DND-41 (cell line): ENCODE measurements around the gene SLC22A14.

Experiments
- ATAC-seq: fragments of 200-7000 bp; cut with Tn5 transposase; 3 replicates; pipeline ENCODE4 v1.9.1; 2021; ENCODE audit warnings: low read depth; ENCODE audit not compliant: insufficient read depth
- DNase-seq: peaks from one replicate; pipeline ENCODE4 v3.0.0-alpha.2; 2020
- H2AFZ ChIP-seq: 2 replicates; pipeline ENCODE4 v1.6.0; 2012; ENCODE audit warnings: low read depth, low read length
- H3K27ac ChIP-seq: 2 replicates; pipeline ENCODE4 v1.5.1; 2012; ENCODE audit warnings: low read length, inconsistent platforms
- H3K27me3 ChIP-seq: fragments of 200-600 bp; sonication (generic); 2 replicates; pipeline ENCODE4 v1.6.0; 2012; ENCODE audit warnings: low read length, mild to moderate bottlenecking, inconsistent platforms; ENCODE audit not compliant: insufficient read depth, poor library complexity
- H3K36me3 ChIP-seq: 2 replicates; pipeline ENCODE4 v1.5.1; 2012; ENCODE audit warnings: low read length, inconsistent platforms; ENCODE audit not compliant: insufficient read depth
- H3K4me1 ChIP-seq: 2 replicates; pipeline ENCODE4 v1.5.1; 2012; ENCODE audit warnings: mild to moderate bottlenecking, low read length; ENCODE audit not compliant: insufficient read depth
- H3K4me2 ChIP-seq: 2 replicates; pipeline ENCODE4 v1.6.0; 2012; ENCODE audit warnings: mild to moderate bottlenecking, moderate library complexity, low read length, inconsistent platforms; ENCODE audit not compliant: insufficient read depth
- H3K4me3 ChIP-seq, 2 experiments: fragments of 200-600 bp in 1 of 2; shearing (Covaris generic) in 1 of 2; 2 replicates each; pipeline ENCODE4 v1.5.1; 2012 to 2016; ENCODE audit warnings: inconsistent platforms in 2 of 2, low read length in 2 of 2, mild to moderate bottlenecking in 2 of 2, low read depth in 1 of 2, moderate library complexity in 1 of 2
- H3K79me2 ChIP-seq: 2 replicates; pipeline ENCODE4 v1.6.0; 2012; ENCODE audit warnings: low read length, inconsistent platforms; ENCODE audit not compliant: insufficient read depth
- H3K9ac ChIP-seq: 2 replicates; pipeline ENCODE4 v1.6.0; 2012; ENCODE audit warnings: low read depth, mild to moderate bottlenecking, inconsistent platforms, low read length, moderate library complexity
- H3K9me3 ChIP-seq: 2 replicates; pipeline ENCODE4 v1.5.1; 2012; ENCODE audit warnings: low read length, moderate library complexity, mild to moderate bottlenecking, inconsistent platforms; ENCODE audit not compliant: insufficient read depth, severe bottlenecking
- H4K20me1 ChIP-seq: 2 replicates; pipeline ENCODE4 v1.6.0; 2012; ENCODE audit warnings: low read length; ENCODE audit not compliant: insufficient read depth
- EZH2 ChIP-seq: IDR thresholded peaks from 3 replicates; pipeline ENCODE4 v1.6.1; 2012; ENCODE audit warnings: borderline replicate concordance, low read depth, mild to moderate bottlenecking, moderate library complexity, low read length, inconsistent platforms; ENCODE audit not compliant: severe bottlenecking
- TF ChIP-seq, protein P1 (sequence below): IDR thresholded peaks from 2 replicates; pipeline ENCODE4 v1.5.1; 2012; ENCODE audit warnings: borderline replicate concordance, low read length, moderate library complexity, mild to moderate bottlenecking; ENCODE audit not compliant: poor library complexity, severe bottlenecking; ENCODE audit errors: extremely low read depth

Gene SLC22A14

DNA sequence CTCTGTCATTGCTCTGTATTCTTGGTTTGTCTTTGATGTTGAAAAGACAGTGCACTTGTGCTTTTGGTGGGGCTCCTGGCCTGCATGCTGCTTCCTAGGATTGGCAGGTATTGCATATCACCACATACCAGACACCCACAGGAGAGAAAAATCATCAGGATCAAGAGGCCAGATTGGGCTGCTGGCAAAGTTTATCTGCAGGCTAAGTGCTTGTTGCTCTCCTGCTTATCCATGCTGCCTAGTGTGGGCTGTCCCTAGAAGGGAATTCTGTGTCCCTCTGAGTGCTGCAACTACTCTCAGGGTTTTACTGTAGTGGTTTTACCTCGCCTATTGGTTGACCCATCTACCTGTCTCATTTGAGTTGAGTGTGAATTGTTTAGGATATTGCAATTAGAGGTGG is 17.3 kb upstream of the SLC22A14 start:
- no peaks in the 10 kb centered on the region for H3K27me3 ChIP-seq
- no peaks in the 10 kb centered on the region; the same call in 1 of the 2 replicates for H3K36me3 ChIP-seq
- no peak overlapping the region for H2AFZ ChIP-seq
- H3K4me3 ChIP-seq = no peak overlapping the region
- no peak for ATAC-seq
- no peaks in the 10 kb centered on the region for H3K4me1 ChIP-seq
- no peak overlapping the region for H3K27ac ChIP-seq
- H3K9ac ChIP-seq = no peak overlapping the region
- no peaks in the 10 kb centered on the region for H3K79me2 ChIP-seq
- TF ChIP-seq, protein P1, sequence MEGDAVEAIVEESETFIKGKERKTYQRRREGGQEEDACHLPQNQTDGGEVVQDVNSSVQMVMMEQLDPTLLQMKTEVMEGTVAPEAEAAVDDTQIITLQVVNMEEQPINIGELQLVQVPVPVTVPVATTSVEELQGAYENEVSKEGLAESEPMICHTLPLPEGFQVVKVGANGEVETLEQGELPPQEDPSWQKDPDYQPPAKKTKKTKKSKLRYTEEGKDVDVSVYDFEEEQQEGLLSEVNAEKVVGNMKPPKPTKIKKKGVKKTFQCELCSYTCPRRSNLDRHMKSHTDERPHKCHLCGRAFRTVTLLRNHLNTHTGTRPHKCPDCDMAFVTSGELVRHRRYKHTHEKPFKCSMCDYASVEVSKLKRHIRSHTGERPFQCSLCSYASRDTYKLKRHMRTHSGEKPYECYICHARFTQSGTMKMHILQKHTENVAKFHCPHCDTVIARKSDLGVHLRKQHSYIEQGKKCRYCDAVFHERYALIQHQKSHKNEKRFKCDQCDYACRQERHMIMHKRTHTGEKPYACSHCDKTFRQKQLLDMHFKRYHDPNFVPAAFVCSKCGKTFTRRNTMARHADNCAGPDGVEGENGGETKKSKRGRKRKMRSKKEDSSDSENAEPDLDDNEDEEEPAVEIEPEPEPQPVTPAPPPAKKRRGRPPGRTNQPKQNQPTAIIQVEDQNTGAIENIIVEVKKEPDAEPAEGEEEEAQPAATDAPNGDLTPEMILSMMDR = no peak
- TF ChIP-seq EZH2 = no peak
- no peaks in the 10 kb centered on the region for H4K20me1 ChIP-seq
- DNase-seq = no peak
- no peak overlapping the region for H3K4me2 ChIP-seq
- no peaks in the 10 kb centered on the region for H3K9me3 ChIP-seq

DNA sequence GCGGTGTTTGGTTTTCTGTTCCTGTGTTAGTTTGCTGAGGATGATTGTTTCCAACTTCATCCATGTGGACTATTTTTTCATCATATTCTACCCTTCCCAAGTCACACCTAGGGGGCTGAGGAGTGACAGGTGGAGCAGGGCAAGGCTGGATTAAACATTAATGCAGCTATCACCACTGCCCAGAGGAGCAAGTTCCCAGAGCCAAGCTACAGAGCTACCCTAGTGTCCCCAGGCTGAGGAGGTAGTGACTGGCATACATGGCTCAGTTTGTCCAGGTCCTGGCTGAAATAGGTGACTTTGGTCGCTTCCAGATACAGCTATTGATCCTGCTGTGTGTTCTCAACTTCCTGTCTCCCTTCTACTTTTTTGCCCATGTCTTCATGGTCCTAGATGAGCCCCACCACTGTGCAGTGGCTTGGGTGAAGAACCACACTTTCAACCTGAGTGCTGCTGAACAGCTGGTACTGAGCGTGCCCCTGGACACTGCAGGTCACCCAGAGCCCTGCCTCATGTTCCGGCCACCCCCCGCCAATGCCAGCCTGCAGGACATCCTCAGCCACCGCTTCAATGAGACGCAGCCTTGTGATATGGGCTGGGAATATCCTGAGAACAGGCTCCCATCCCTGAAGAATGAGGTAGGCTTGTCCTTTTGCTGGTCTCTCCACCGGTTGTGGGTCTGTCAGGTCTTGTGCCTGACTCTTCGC is 16.3 kb upstream of the SLC22A14 start, which contains the start of gene SLC22A13:
Gene SLC22A13, plus strand, starts transcription at position 209 of the 704 bp plus-strand sequence. Its CDS starts 49 bp downstream, at position 258.
- H3K36me3 ChIP-seq = no peaks in the 10 kb centered on the region; the same call in 1 of the 2 replicates
- ATAC-seq = no peak
- H4K20me1 ChIP-seq = no peaks in the 10 kb centered on the region
- no peak for TF ChIP-seq EZH2
- TF ChIP-seq, protein P1 = no peak
- H2AFZ ChIP-seq = no peak within 1 kb of the TSS
- H3K9ac ChIP-seq = no peak within 1 kb of the TSS
- no peaks in the 10 kb centered on the region for H3K4me1 ChIP-seq
- no peak within 1 kb of the TSS for H3K4me3 ChIP-seq
- H3K27ac ChIP-seq = no peak within 1 kb of the TSS
- no peak for DNase-seq
- no peaks in the 10 kb centered on the region for H3K9me3 ChIP-seq
- H3K79me2 ChIP-seq = no peaks in the 10 kb centered on the region
- no peaks in the 10 kb centered on the region for H3K27me3 ChIP-seq
- no peak within 1 kb of the TSS for H3K4me2 ChIP-seq

DNA sequence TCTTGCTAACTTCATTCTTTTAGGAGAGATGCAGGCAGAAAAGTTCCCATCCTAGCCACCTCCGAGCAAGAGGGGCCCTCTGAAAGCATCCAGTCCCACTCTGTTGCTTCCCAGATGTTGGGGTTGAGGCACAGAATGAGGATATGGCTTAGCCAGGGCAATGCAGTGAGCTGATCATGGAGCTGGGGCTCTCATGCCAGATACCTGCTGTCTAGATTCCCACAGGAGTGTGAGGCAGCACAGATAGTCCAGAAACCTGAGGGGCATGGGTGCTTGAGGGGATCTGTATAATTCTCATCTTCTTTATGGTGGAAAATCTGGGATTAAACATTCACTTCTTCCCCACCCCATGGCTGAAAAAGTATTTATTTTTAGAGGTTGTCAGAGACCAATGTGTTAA is 15.3 kb upstream of the SLC22A14 start:
- TF ChIP-seq EZH2 = no peak
- TF ChIP-seq, protein P1 = no peak
- DNase-seq (no peak), ATAC-seq (no peak)
- no peaks in the 10 kb centered on the region for H4K20me1 ChIP-seq
- no peaks in the 10 kb centered on the region for H3K79me2 ChIP-seq
- no peaks in the 10 kb centered on the region for H3K4me1 ChIP-seq
- H3K4me2 ChIP-seq = no peak overlapping the region
- no peak overlapping the region for H2AFZ ChIP-seq
- H3K27ac ChIP-seq = no peak overlapping the region
- H3K4me3 ChIP-seq = no peak overlapping the region
- no peak overlapping the region for H3K9ac ChIP-seq
- H3K27me3 ChIP-seq = no peaks in the 10 kb centered on the region
- H3K9me3 ChIP-seq = no peaks in the 10 kb centered on the region
- no peaks in the 10 kb centered on the region for H3K36me3 ChIP-seq
